ENCODE results near the gene LRIG1.

DNA sequence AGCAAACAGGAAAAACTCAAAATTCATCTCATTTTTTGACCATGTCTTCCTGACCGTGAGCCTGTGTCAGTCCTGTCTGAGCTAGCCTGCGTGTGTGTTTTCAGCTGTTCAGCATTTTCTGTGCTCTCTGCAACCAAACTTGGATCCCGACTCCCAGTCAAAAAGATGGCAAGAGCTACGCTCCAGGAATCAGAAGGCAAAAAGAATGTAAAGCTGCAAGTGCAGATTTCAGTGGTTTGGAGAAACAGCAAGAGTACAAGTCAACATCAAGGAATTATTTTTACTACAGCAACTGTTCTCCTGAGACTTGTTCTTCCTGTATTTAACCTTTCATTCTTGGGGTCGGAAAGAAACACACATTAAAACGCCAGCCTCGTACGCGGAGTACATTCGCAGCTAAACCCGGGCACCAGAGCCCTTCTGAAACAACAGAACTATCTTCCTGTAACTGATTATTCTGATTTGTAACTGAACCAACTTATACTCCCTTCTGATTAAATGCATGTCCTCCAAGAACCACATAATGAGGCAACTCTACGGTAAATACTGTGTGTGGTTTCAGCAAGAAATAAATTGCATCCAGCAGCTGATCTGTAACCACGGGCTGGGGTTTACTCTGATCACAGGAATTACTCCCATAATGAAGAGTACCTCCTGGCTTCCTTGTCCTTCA is 107.4 kb downstream of the LRIG1 start:
- TF ChIP-seq CTCF (IDR thresholded peaks at IDR 0.05 in 2 of 3, conservative IDR thresholded peaks at IDR 0.05 in 1 of 3; ENCODE audit: control insufficient read depth in 2 of 3, extremely low read depth in 1 of 3, insufficient read depth in 1 of 3, low read depth in 3 of 3, low read length in 3 of 3) = no peak
- TF ChIP-seq KAT2A (conservative IDR thresholded peaks at IDR 0.05; ENCODE audit: control insufficient read depth, low read depth, low read length) = no peak
- TF ChIP-seq HCFC1 (IDR thresholded peaks at IDR 0.05; ENCODE audit: low read length) = no peak
- TF ChIP-seq ZNF384 (IDR thresholded peaks at IDR 0.05; ENCODE audit: borderline replicate concordance, low read depth, low read length) = no peak
- no peak for TF ChIP-seq PBX3 (IDR thresholded peaks at IDR 0.05; ENCODE audit: insufficient replicate concordance, low read depth, low read length)
- no peak for TF ChIP-seq POLR2AphosphoS5 (IDR thresholded peaks at IDR 0.05; ENCODE audit: low read length)
